Stomach (tissue), 9 donors: ENCODE measurements around the gene KCNQ5. TPM values are rescaled to one million over a fixed set of nuclear protein-coding genes. Genes with fewer than 3 reads are reported as not detected.

Experiments
- DNase-seq, 2 donors: peaks; one replicate each; pipeline versions ENCODE4 v3.0.0 to v3.0.0-alpha.2; 2013 to 2019
- H3K27ac ChIP-seq, 5 donors: fragments of 200-600 bp in 4 of 5; sonication (generic) in 4 of 5; one replicate each; pipeline ENCODE4 v1.5.1; 2013 to 2019; ENCODE audit warnings: mild to moderate bottlenecking in 1 of 5, moderate library complexity in 1 of 5
- H3K27me3 ChIP-seq, 3 donors: fragments of 200-600 bp; sonication (generic); one replicate each; pipeline ENCODE4 v1.5.1; 2017 to 2019; ENCODE audit warnings: mixed run types in 1 of 3
- H3K36me3 ChIP-seq, 4 donors: fragments of 200-600 bp; sonication (generic); 1 replicate in 3 of 4; 2 replicates in 1 of 4; pipeline ENCODE4 v1.5.1; 2016 to 2019
- H3K4me1 ChIP-seq, 4 donors: fragments of 200-600 bp; sonication (generic); one replicate each; pipeline ENCODE4 v1.5.1; 2016 to 2019
- H3K4me3 ChIP-seq, 4 donors: fragments of 200-600 bp; sonication (generic) in 3 of 4; one replicate each; pipeline ENCODE4 v1.5.1; 2016 to 2019; ENCODE audit warnings: mild to moderate bottlenecking in 1 of 4
- H3K9me3 ChIP-seq, 4 donors: fragments of 200-600 bp; sonication (generic); one replicate each; pipeline ENCODE4 v1.5.1; 2016 to 2019
- EP300 ChIP-seq: sonication (generic); formaldehyde crosslinking; IDR thresholded peaks from one replicate; pipeline ENCODE4 v1.6.1; 2017; ENCODE audit warnings: antibody characterized with exemption
- POLR2A ChIP-seq, 4 donors: fragments of 450-650 bp; IDR thresholded peaks; one replicate each; pipeline ENCODE4 v1.6.1; 2016; ENCODE audit warnings: antibody characterized with exemption in 4 of 4, control low read depth in 2 of 4, mild to moderate bottlenecking in 1 of 4, moderate library complexity in 1 of 4
- POLR2AphosphoS5 ChIP-seq, 3 donors: sonication (generic); formaldehyde crosslinking; IDR thresholded peaks; one replicate each; pipeline ENCODE4 v1.6.1; 2016; ENCODE audit warnings: antibody characterized with exemption in 3 of 3
- WGBS, 5 donors: extraction: QIAGEN DNeasy Blood & Tissue Kit in 3 of 5; methylation state at CpG; one replicate each; pipeline versions ENCODE4 v1.1.5 to v1.1.7; 2013 to 2018; 5-methylcytosine and 5-hydroxymethylcytosine counted together
- intact Hi-C: fragments of 100-400 bp; cut with DNase I; formaldehyde crosslinking; loops from one replicate; pipeline ENCODE4 v1.15.1; 2023; ENCODE audit warnings: low total_unique reads
- polyA plus RNA-seq, 3 donors: library from polyadenylated mRNA; stranded (reverse); fragments of 200-250 nt; gene quantifications; one replicate each; pipeline ENCODE4 v1.2.3, GENCODE V29; 2013
- total RNA-seq, 5 donors: library from RNA; depleted of rRNA; stranded (reverse); fragments of >200 nt; gene quantifications; one replicate each; pipeline versions ENCODE4 v1.1.0 to v1.2.3, GENCODE V29; 2014 to 2016
- TF ChIP-seq, protein P1 (sequence below), 7 experiments: fragments of 450-650 bp in 4 of 7; fragments of 200-600 bp in 3 of 7; sonication (generic) in 3 of 7; IDR thresholded peaks; one replicate each; pipeline ENCODE4 v1.5.1; 2016 to 2019; ENCODE audit warnings: antibody characterized with exemption in 7 of 7, control low read depth in 2 of 7, mild to moderate bottlenecking in 1 of 7
- donor health status: healthy with polysubstance abuse.
- donor health status: Bipolar disorder and iron deficiency.
- donor health status: healthy.

Gene KCNQ5
- total and polyA plus RNA-seq, 8 donors: 0.12 to 2.8 (median 0.37) TPM; not detected in 2

DNA sequence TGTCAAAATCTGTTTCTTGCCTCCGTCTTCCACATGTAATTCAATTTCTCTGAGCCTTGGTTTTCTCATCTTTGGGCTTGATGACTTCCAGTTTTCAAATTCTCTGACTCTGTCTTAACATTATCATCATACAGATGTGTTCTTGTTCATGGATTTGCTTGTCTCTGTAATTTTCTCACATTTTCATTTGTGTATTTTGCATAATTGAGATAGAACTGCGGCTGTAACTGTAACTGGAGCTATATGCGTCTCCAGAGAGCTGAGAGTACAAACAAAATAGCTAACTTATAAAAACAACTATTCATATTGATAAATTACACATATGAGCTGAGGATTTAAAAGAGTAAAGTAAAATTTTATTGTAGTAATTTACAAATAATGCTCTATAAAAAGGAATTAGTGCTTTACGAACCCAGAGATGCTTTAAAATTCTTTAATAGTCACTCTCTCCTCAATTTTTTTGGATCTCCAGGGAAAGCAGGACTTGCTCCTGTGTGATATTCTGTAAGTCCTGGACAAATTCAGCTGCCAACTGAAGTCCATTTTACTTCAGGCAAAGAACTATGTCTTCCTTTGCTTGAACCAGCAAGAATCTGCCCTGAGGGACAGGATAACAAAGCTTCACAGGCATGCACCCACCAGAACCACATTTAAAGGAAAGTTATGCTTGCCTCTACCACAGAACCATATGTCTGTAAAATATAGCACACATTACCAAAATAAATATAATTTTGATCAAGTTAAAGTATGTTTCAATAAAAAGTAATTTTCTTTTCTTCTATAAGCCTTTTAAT lies 315.1 kb downstream of the KCNQ5 start:
- H3K27ac ChIP-seq: no peak overlapping the region
- intact Hi-C loops: no loop called here
- H3K36me3 ChIP-seq: no peaks in the 10 kb centered on the region
- H3K27me3 ChIP-seq: no peaks in the 10 kb centered on the region
- H3K9me3 ChIP-seq: no peaks in the 10 kb centered on the region
- no peak for DNase-seq
- WGBS, 5 donors: 81 to 96% (median 84%) methylated on average over 4 of the region's 4 CpGs
- TF ChIP-seq POLR2A (IDR thresholded peaks at IDR 0.05): no peak
- no peak for TF ChIP-seq EP300
- TF ChIP-seq POLR2AphosphoS5 (IDR thresholded peaks at IDR 0.05): no peak
- H3K4me3 ChIP-seq: no peak overlapping the region
- no peaks in the 10 kb centered on the region for H3K4me1 ChIP-seq

DNA sequence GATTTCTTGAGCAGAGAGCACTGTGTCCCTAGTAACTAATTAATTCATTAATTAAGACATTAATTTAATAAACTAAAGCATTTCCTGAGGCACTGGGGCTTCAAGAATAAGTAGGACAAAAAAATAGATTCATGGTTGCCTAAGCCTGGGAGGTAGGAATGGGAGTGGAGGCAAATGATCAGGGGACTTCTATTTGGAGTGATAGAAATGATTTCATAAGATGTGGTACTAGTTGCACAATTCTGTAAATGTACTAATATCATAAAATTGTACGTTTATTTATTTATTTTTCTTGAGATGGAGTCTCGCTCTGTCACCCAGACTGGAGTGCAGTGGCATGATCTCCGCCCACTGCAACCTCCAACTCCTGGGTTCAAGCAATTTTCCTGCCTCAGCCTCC lies 316.2 kb downstream of the KCNQ5 start:
- no peak for DNase-seq
- 74 to 87% (median 78%) methylated on average over 3 of the region's 3 CpGs for WGBS, 5 donors
- intact Hi-C loops: no loop called here

DNA sequence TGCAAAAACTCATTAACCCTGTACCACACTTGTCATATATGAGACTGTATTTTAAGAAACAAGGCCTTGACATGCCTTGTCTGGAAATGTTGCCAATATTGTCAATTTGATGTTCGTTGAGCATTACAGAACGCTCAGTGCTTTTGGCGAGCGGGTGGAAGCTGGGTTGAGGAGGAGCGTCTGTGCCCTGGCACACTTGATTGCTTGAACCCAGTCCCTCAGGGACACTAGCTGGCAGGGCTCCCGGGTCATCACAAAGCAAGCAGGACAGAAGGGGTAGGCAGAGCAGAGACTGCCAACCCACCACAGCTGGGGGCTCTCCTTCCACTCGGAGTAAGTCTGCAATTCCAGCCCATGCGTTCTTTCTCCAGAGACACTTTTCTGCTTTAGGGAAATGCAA lies 317.1 kb downstream of the KCNQ5 start:
- Histone ChIP-seq H3K27ac (no peak overlapping the region), H3K4me3 (no peak overlapping the region), H3K27me3 (no peaks in the 10 kb centered on the region), H3K4me1 (peaks cover 0 to 5% (median 0%) of the 10 kb centered on the region in 4 donors), H3K9me3 (no peaks in the 10 kb centered on the region), H3K36me3 (no peaks in the 10 kb centered on the region)
- intact Hi-C loops: no loop called here
- DNase-seq: no peak
- TF ChIP-seq POLR2AphosphoS5 (IDR thresholded peaks at IDR 0.05) (no peak), POLR2A (IDR thresholded peaks at IDR 0.05) (no peak), EP300 (no peak)
- TF ChIP-seq, protein P1, sequence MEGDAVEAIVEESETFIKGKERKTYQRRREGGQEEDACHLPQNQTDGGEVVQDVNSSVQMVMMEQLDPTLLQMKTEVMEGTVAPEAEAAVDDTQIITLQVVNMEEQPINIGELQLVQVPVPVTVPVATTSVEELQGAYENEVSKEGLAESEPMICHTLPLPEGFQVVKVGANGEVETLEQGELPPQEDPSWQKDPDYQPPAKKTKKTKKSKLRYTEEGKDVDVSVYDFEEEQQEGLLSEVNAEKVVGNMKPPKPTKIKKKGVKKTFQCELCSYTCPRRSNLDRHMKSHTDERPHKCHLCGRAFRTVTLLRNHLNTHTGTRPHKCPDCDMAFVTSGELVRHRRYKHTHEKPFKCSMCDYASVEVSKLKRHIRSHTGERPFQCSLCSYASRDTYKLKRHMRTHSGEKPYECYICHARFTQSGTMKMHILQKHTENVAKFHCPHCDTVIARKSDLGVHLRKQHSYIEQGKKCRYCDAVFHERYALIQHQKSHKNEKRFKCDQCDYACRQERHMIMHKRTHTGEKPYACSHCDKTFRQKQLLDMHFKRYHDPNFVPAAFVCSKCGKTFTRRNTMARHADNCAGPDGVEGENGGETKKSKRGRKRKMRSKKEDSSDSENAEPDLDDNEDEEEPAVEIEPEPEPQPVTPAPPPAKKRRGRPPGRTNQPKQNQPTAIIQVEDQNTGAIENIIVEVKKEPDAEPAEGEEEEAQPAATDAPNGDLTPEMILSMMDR (IDR thresholded peaks at IDR 0.05): no peak
- WGBS, 5 donors: 90 to 96% (median 93%) methylated on average over 8 of the region's 8 CpGs

More for the DNA sequence above, 316.2 kb downstream of the KCNQ5 start:
- Histone ChIP-seq H3K27ac (no peak overlapping the region), H3K4me3 (no peak overlapping the region), H3K9me3 (no peaks in the 10 kb centered on the region), H3K36me3 (no peaks in the 10 kb centered on the region), H3K27me3 (no peaks in the 10 kb centered on the region), H3K4me1 (peaks cover 0 to 5% (median 0%) of the 10 kb centered on the region in 4 donors)
- TF ChIP-seq, protein P1 (IDR thresholded peaks at IDR 0.05): no peak
- TF ChIP-seq EP300: no peak
- TF ChIP-seq POLR2A (IDR thresholded peaks at IDR 0.05): no peak

DNA sequence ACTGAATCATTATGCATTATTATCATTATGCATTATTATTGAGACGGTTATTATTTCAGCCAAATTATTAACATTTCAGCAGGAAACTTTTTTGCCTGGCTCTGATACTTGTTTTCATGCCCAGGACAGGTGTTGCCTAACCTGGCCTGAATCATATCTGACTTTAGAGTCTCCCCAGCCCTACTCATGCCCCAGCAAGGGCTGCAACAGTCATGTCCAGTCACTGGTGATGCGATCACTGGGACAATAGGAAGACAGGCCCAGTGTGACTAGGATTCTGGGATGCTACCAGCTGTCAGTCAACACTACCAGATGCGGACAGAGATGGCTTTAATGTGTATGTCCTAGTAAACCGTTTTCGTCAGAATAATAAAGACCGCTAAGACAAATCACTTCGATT lies 318.4 kb downstream of the KCNQ5 start:
- Histone ChIP-seq H3K36me3 (no peaks in the 10 kb centered on the region), H3K27ac (no peak overlapping the region), H3K9me3 (no peaks in the 10 kb centered on the region), H3K4me3 (no peak overlapping the region), H3K4me1 (peaks cover 0 to 5% (median 0%) of the 10 kb centered on the region in 4 donors), H3K27me3 (no peaks in the 10 kb centered on the region)
- TF ChIP-seq POLR2AphosphoS5 (IDR thresholded peaks at IDR 0.05) (no peak), EP300 (no peak), POLR2A (IDR thresholded peaks at IDR 0.05) (no peak)
- TF ChIP-seq, protein P1 (IDR thresholded peaks at IDR 0.05): no peak
- WGBS, 5 donors: 96 to 98% (median 96%) methylated on average over 7 of the region's 7 CpGs
- DNase-seq: no peak
- intact Hi-C loops: no loop called here

DNA sequence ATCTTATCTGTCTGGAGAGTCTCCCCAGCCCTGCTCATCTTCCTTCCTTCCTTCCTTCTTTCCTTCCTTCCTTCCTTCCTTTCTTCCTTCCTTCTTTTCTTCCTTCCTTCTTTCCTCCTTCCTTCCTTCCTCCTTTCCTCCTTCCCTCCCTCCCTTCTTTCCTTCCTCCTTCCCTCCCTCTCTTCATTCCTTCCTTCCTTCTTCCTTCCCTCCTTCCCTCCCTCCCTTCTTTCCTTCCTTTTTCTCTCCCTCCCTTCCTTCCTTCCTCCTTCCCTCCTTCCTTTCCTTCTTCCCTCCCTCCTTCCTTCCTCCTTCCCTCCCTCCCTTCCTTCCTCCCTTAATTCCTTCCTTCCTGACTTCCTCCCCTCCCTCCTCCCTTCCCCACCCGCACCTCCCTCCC lies 319.4 kb downstream of the KCNQ5 start:
- Histone ChIP-seq H3K27ac (peak overlapping the region in 1 of 5 donors; percentile 53), H3K4me1 (peaks cover 0 to 5% (median 0%) of the 10 kb centered on the region in 4 donors), H3K27me3 (no peaks in the 10 kb centered on the region), H3K4me3 (no peak overlapping the region), H3K36me3 (no peaks in the 10 kb centered on the region), H3K9me3 (no peaks in the 10 kb centered on the region)
- no peak for TF ChIP-seq POLR2A (IDR thresholded peaks at IDR 0.05)
- TF ChIP-seq POLR2AphosphoS5 (IDR thresholded peaks at IDR 0.05): no peak
- TF ChIP-seq EP300: no peak
- WGBS, 5 donors: 27 to 57% (median 47%) methylated on average over 1 of the region's 1 CpG; no CpG with 5 or more reads in 1 of the 5 donors
- intact Hi-C loops: no loop called here
- no peak for DNase-seq
